ENCODE measurements around the gene CFAP69. TPM values are rescaled to one million over a fixed set of nuclear protein-coding genes. Genes with fewer than 3 reads are reported as not detected.
"Not testable (repeated sequence)": the region's sequence is repeated elsewhere in the genome, so short reads cannot be mapped to it uniquely, and the experiment has no call there.

Gene CFAP69
- polyA plus RNA-seq, 10 donors = 2.2 to 6.4 (median 2.9) TPM

- DNase-seq = not testable (repeated sequence)
These were observed 90.0 kb downstream of the CFAP69 start for GRCh38 chr7:90334926-90335325.

GRCh38 chr7:90337106-90337505 is 92.1 kb downstream of the CFAP69 start:
- no peak for DNase-seq

GRCh38 chr7:90345016-90345415 is 100.0 kb downstream of the CFAP69 start:
- no peak for DNase-seq

- DNase-seq = peak; percentile 29 to 77 (median 30)
These were observed 100.8 kb downstream of the CFAP69 start for GRCh38 chr7:90345595-90346335.

DNA sequence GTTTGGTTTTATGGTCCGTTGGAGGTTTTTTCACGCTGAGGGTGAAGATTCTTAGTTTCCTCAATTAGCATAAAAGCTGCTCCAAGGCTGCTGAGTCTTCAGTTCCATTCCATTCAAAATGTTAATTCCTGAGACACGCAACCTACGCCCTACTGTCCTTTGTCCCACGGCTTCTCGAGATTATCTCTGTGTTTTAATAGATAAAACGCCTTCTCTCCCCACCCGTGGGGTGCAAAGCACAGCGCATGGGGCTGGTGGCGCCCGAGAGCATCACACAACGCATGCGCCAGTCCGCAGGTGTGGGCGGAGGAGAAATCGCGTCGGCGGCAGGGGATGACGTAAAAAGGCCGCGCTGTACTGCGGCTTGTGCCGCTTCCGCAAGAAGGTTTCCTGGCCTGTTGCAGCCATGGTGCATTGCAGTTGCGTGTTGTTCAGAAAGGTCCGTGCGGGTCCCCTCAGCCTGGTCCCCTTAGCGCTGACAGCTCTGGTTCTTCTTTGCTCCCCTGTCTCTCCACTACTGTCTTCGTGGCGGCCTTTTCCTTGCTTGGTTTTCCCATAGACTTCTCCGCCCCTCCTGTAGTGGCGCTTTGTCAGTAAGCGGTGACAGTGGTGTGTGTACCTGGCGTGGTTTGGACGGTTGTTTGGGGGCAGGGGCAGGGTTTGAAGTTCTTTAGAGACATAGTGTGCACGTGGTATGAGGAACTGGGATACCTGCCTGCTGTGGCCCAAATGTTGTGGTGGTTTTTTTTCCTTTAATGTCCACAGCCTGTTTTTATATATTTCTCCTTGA is 101.6 kb downstream of the CFAP69 start, which contains the start of gene GTPBP10:
Gene GTPBP10 (plus strand): TSS at position 381 of the 790 bp plus-strand sequence. CDS start 26 bp downstream, at position 407.
- peak; percentile 95 to 99 (median 98) for DNase-seq

DNA sequence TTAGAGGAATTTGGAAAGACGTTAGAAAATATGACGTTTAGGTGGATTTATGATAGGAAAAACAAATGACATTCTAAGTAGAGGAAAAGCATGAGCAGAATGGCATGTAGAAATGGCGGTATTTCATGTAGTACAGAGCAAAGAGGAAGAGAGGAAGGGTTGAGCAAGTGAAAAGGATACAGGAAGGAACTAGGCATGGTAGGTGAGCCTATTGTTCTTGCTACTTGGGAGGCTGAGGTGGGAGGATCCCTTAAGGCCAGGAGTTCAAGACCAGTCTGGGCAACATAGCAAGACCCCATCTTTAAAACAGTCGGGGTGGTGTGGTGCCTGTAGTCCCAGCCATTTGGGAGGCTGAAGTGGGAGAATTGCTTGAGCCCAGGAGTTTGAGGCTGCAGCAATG is 102.8 kb downstream of the CFAP69 start:
- DNase-seq = no peak

GRCh38 chr7:90349305-90349704 is 104.3 kb downstream of the CFAP69 start:
- no peak for DNase-seq

- DNase-seq = not testable (repeated sequence)
These were observed 105.1 kb downstream of the CFAP69 start for GRCh38 chr7:90350032-90350431.

DNA sequence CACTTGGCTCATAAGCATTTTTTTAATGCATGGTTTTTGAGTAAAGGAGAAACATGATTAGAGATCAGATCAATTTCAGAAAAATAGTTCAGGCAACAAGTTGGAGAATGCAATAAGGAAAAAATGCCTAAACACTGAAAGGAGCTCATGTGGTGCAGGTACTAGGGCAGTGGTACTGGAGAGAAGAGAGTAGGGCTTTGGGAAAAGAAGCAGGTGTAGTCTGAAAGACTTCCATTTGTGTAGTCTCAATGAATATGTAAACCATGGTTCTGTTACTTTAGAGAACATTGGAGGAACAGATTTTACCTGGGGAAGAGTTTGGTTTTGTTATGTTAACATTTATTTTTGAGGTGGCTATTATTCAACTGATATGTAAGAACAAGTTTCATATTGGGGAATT is 107.0 kb downstream of the CFAP69 start:
- DNase-seq = no peak

Other genes with a start within 250 kb of the CFAP69 start
- 1 to 10 TPM in 9 of 10 donors, under 1 TPM in 1; 0.66 to 4.5 (median 3.2) TPM for gene STEAP1, start 90.7 kb upstream of the CFAP69 start, polyA plus RNA-seq (ENCODE audit: insufficient read length in 10 of 10)
- 1 to 10 TPM; 1.8 to 6.4 (median 3.5) TPM for gene STEAP2, start 33.4 kb upstream of the CFAP69 start, polyA plus RNA-seq (ENCODE audit: insufficient read length in 10 of 10)
- under 1 TPM in 3 of 10 donors, not detected in 7; 0.05 to 0.08 (median 0.05) TPM for gene FAM237B, start 76.1 kb downstream of the CFAP69 start, polyA plus RNA-seq (ENCODE audit: insufficient read length in 10 of 10)
- 10 to 100 TPM; 14.2 to 21.9 (median 18.3) TPM for gene GTPBP10, start 101.5 kb downstream of the CFAP69 start, polyA plus RNA-seq (ENCODE audit: insufficient read length in 10 of 10)
- gene CLDN12, start 158.3 kb downstream of the CFAP69 start, polyA plus RNA-seq (ENCODE audit: insufficient read length in 10 of 10) = 10 to 100 TPM; 14.5 to 30.4 (median 19.6) TPM
- gene PTTG1IP2, start 224.5 kb downstream of the CFAP69 start, polyA plus RNA-seq (ENCODE audit: insufficient read length in 10 of 10) = not detected